AML-193 (cell line): ENCODE results near the gene IL13RA1.
"Not testable (repeated sequence)": the region's sequence is repeated elsewhere in the genome, so short reads cannot be mapped to it uniquely, and the experiment has no call there.

Source experiments
- DNase-seq, 2 experiments: peaks; one replicate each; lab custom pipeline; 2025; lab: John Stamatoyannopoulos, UW

The IL13RA1 gene

DNA sequence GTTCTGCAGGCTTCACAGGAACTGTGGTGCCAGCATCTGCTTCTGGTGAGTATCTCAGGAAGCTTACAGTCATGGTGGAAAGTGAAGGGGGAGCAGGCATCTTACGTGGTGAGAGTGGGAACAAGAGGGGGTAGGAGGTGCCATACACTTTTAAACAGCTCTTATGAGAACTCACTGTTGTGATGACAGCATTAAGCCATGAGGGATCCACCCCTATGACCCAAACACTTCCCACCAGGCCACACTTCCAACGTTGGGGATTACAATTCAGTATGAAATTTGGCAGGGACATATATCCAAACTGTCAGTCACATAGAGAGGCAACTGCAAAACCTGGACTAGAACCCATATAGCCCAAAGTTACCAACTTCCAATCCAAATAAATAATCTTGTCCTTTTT is 53.1 kb downstream of the IL13RA1 start:
- no peak for DNase-seq

DNA sequence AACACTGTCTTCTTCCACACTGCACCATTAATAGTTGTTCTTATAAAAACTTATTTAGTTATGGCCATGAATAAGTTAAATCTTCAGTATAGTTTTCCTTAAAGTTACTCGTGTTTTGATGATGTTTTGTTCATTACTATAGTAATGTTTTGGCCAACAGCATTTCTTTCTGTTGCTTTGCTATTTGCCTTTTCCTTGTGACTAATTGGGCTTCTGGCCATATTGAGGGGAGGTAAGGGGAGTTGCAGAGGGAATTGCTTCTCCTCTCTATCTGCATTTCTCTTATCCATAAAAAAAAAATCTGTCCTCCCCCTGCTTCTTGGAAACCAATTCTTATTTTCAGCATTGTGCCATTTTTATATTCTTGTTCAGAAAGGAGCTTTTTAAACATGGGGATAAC is 53.5 kb downstream of the IL13RA1 start:
- DNase-seq = no peak

DNA sequence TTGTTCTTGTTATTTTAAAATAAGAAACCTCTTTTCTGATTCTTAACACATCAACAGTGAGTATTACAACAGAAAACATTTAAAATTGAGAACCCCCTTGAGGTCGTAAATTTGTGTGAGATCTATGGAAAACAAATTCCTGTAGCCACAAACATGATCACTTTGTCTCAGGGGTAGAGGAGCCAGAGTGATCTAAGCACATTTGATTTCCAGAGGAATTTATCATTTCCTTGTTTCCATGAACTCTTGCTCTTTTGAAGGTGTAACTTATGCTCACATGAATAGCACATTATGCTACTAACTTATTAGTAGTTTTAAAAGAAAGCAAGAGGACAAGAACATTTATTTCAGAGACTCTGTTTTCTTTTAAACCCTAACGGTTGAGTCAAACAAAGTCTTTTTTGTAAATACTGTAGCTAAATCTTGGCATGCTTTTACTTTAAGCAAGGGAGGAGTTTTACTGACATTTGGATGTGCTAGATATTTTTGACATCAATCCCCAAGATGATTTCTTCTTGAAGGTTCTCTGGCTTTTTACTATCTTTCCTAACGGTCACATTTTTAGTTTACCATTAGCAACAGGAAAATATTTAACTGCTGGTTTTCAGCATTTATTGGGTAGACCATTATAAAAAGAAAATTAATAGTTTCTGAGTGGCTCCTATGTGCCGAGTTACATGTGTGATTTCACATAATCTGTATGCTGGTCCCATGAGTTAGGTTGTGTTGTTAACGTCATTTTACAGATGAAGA is 68.3 kb downstream of the IL13RA1 start:
- DNase-seq = no peak

DNA sequence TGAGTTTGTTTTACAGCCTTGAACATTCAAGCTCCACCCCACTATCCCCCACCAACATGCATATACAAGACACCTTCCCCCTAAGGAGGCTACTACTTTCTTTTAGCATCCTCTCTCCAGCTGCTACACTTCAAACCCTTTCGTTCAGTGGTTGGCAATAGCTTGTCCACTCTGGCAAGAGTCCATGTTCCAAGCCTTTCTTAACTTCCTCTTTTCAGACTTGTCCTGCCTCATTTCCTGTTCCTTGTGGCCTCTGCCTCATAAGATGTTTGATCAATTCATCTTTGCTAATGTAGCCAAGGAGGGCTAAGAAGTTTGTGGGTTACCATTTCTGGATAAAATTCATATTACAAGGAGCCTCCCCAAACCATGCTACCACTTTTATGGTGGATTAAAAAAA is 75.5 kb downstream of the IL13RA1 start:
- DNase-seq = peak; percentile 74 to 76

DNA sequence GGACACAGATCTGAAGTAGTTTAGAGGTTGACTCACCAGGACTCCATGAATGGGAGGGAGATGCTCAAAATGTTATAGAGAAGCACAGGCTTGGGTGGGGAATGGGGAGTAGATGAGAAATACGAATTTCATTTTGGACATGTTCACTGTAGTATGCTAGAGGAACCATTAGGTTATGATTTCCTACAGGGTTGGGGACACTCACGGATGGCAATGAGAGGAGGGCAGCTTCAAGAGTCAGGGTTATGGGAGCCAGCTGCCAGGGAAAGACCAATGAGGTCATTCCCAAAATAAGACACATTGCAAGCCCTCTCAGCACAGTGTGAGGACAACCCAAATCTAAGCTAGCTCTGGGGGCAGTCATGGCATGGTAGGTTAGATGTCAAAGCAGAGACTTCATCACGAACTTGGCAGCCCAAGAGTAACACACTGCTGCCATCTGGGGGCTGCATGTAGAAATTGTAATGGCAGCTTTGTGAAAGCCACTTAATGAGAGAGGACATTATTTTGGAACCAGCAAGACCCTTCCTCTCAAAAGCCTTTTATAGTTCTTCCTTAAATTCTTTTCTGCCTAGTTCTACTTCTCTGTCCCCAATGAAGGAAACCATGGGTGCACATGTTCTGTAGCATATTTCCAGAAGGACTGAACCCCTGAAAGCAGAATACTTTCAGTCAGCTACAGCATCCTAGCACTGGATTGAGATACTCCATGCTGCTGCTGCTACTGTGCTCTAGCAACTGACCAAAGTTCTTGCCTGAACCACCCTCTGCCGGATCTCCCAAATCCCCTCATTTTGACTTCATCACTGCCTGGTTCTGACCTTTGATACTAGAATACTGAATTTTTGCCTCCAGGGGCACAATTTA is 80.0 kb downstream of the IL13RA1 start:
- DNase-seq = peak; percentile 38 to 40

DNA sequence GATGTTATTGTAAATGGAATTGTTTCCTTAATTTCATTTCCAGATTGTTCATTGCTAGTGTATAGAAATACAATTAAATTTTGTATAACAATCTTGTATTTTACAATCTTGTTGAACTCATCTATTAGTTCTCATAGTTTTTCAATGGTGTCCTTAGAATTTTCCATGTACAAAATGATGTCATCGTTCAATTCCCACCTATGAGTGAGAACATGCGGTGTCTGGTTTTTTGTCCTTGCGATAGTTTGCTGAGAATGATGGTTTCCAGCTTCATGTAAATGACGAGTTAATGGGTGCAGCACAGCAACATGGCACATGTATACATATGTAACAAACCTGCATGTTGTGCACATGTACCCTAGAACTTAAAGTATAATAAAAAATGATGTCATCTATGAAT is 89.9 kb downstream of the IL13RA1 start:
- not testable (repeated sequence) for DNase-seq

DNA sequence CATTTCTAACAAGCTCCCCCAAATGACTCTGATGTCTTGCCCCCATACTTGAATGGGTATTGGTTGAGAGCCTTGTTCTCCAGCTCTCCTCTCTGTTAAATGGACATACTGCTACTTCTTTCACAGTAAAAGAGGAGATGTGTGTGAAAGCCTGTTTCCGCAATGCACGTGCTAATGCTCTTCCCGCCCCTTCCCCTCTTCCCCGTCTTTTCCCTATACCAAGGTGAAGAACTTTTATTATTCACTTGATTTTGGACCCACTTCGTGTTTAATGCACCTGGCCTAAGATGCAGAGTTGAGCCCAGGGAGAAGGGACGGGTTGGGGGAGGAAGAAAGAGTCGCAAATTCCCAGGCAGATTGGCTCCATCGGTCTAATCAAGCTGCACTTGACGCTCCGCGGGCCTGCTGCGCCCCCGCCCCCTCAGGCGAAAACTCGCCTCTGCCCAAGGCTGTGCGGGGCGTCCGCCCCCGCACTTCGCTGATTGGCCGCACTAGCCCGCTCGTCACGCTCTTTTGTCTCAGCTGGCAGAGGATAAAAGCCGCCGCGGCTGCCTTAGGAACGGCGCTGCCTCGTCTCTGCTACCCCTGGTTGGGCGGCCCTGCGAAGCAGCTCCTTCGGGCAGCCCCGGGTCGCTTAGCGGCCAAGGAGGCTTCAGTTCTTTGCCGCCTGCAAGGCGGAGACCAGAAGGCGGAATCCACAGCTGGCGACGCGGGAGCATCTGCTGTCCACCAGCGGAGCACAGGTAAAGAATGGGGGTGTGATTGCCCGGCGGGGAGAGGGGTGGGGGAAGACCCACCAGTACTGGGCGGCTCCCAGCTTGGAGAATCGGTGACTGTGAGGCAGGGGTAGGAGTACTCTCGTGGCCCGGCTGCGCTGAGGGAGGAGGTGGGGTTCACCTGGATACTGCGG is 96.1 kb downstream of the IL13RA1 start, which contains the start of gene ZCCHC12:
Gene ZCCHC12 (plus strand): TSS at position 562 of the 910 bp plus-strand sequence. CDS start 1,421 bp downstream, outside the sequence.
- no peak for DNase-seq

DNA sequence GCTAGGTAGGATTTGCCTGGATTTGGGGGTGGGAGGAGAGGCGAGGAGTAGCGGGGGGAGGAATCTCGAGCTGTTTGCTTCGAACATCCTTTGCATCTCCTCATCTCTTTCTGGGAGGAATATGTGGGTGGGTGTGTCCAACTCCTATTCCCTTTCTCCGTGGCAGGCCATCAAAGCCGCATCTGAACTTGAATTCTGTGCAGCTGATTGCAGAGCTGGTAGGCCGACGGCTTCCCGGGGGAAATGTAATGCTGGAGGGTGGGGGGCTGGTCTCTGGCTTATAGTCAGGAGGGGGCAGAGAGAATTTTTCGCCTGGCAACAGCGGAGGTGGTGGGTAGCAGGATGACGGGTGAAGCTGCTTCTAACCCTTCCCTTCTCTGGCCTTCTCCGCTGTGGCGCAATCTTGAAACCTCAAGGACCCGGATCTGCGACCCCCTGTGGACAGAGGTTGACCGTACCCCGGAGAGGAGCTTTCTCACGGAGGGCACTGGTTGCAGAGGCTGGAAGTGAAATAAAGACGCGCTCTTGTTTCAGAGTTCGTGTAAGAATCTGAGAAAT is 96.8 kb downstream of the IL13RA1 start:
- DNase-seq = no peak

DNA sequence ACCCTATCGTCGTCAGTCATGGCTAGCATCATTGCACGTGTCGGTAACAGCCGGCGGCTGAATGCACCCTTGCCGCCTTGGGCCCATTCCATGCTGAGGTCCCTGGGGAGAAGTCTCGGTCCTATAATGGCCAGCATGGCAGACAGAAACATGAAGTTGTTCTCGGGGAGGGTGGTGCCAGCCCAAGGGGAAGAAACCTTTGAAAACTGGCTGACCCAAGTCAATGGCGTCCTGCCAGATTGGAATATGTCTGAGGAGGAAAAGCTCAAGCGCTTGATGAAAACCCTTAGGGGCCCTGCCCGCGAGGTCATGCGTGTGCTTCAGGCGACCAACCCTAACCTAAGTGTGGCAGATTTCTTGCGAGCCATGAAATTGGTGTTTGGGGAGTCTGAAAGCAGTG is 97.8 kb downstream of the IL13RA1 start:
- no peak for DNase-seq

DNA sequence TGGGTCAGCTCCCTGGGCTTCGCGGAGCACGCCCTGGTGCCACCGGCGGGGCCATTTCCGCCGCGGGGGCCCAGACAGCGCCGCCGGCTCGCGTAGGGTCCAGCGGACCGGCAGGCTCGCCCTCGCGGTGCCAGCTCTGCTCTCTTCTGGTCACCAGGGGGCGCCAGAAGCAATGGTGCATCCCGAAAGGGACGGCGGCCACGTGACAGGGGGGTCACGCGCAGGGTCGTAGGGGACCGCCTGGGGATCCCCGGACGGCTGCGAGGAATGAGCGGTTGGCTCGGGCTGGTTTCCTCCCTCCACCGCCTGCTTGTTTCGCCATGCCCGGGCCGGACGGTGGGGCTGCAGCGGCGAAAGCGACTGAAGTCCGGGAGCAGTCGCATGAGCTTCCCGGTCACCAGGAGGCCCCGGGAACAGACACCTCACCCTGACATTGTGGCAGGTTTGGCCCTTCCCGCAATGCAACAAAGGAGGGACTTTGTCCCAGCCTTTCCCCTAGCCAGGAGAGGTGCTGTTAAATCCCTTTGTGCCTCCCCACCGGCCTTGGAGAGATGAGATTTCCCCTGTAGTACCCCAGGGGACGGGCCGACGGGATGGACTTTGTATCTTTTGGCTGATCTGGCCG is 112.0 kb downstream of the IL13RA1 start:
- no peak for DNase-seq
